NT2/D1 (cell line): ENCODE data around the gene SSH2.

Experiments
- YY1 ChIP-seq: IDR thresholded peaks from 2 replicates; pipeline ENCODE4 v1.6.1; 2011; ENCODE audit not compliant: insufficient read length, insufficient read depth
- ZNF274 ChIP-seq: IDR thresholded peaks from 2 replicates; pipeline ENCODE4 v1.6.1; 2011; ENCODE audit warnings: mild to moderate bottlenecking, low read depth, low read length

- TF ChIP-seq ZNF274, result no peak
- no peak for TF ChIP-seq YY1
Observed at GRCh38 chr17:29778956-29779811, 150.8 kb downstream of the SSH2 start.
